ENCODE measurements around the gene LETM1. TPM values are rescaled to one million over a fixed set of nuclear protein-coding genes. Genes with fewer than 3 reads are reported as not detected.
"Not testable (repeated sequence)": the region's sequence is repeated elsewhere in the genome, so short reads cannot be mapped to it uniquely, and the experiment has no call there.

LETM1 gene
- total RNA-seq, 1 donor: 51.7 TPM

- no peak overlapping the region for H3K4me3 ChIP-seq (ENCODE audit: low read depth, low read length)
- no peak for DNase-seq (ENCODE audit: low read depth)
- TF ChIP-seq CTCF (IDR thresholded peaks at IDR 0.05; ENCODE audit: insufficient read depth, low read length): no peak
Observed at GRCh38 chr4:1839282-1839681, 16.7 kb downstream of the LETM1 start.

- no peak for DNase-seq (ENCODE audit: low read depth)
- no peak for TF ChIP-seq CTCF (IDR thresholded peaks at IDR 0.05; ENCODE audit: insufficient read depth, low read length)
- no peak overlapping the region for H3K4me3 ChIP-seq (ENCODE audit: low read depth, low read length)
Observed at GRCh38 chr4:1837069-1837468, 18.9 kb downstream of the LETM1 start.

GRCh38 chr4:1836650-1837049 lies 19.3 kb downstream of the LETM1 start:
- no peak for TF ChIP-seq CTCF (IDR thresholded peaks at IDR 0.05; ENCODE audit: insufficient read depth, low read length)
- no peak for DNase-seq (ENCODE audit: low read depth)

GRCh38 chr4:1835836-1836235 lies 20.1 kb downstream of the LETM1 start:
- not testable (repeated sequence) for DNase-seq (ENCODE audit: low read depth); H3K4me3 ChIP-seq (ENCODE audit: low read depth, low read length)

More at GRCh38 chr4:1836650-1837049, 19.3 kb downstream of the LETM1 start:
- no peak overlapping the region for H3K4me3 ChIP-seq (ENCODE audit: low read depth, low read length)

- no peak for TF ChIP-seq CTCF (IDR thresholded peaks at IDR 0.05; ENCODE audit: insufficient read depth, low read length)
- no peak for DNase-seq (ENCODE audit: low read depth)
- H3K4me3 ChIP-seq (ENCODE audit: low read depth, low read length): no peak overlapping the region
Observed at GRCh38 chr4:1834047-1834775, 21.7 kb downstream of the LETM1 start.

- no peak overlapping the region for H3K4me3 ChIP-seq (ENCODE audit: low read depth, low read length)
- TF ChIP-seq CTCF (IDR thresholded peaks at IDR 0.05; ENCODE audit: insufficient read depth, low read length): no peak
- no peak for DNase-seq (ENCODE audit: low read depth)
Observed at GRCh38 chr4:1833307-1834046, 22.5 kb downstream of the LETM1 start.

- no peak overlapping the region for H3K4me3 ChIP-seq (ENCODE audit: low read depth, low read length)
- no peak for DNase-seq (ENCODE audit: low read depth)
- no peak for TF ChIP-seq CTCF (IDR thresholded peaks at IDR 0.05; ENCODE audit: insufficient read depth, low read length)
Observed at GRCh38 chr4:1832690-1833089, 23.3 kb downstream of the LETM1 start.

Data from fibroblast of the aortic adventitia (primary cell).